RWPE1 (cell line): ENCODE measurements around the gene CSTPP1.
A peak's percentile ranks its signal among the peaks of the same experiment; 100 is the strongest.

Experiments used
- CTCF ChIA-PET: fragments of 350-600 bp; sonication (Branson Sonifier 250); formaldehyde crosslinking; extraction: SDS; loops from one replicate; lab custom pipeline; 2021; lab: Yijun Ruan, JAX
- POLR2A ChIA-PET: fragments of 400-600 bp; formaldehyde crosslinking; extraction: SDS; loops from one replicate; lab custom pipeline; 2020; ENCODE audit warnings: antibody characterized with exemption; ENCODE audit not compliant: low non-redundant PET; lab: Yijun Ruan, JAX
- DNase-seq: peaks from one replicate; pipeline ENCODE4 v3.0.0; 2012; ENCODE audit warnings: low spot score
- H3K27ac ChIP-seq: fragments of 450-650 bp; 2 replicates; pipeline ENCODE4 v1.5.1; 2017
- CTCF ChIP-seq: fragments of 450-650 bp; conservative IDR thresholded peaks from 2 replicates; pipeline ENCODE4 v1.5.1; 2017; ENCODE audit warnings: low read depth, mild to moderate bottlenecking

The CSTPP1 gene

GRCh38 chr11:46948378-46949131, 12.0 kb downstream of the CSTPP1 start:
- DNase-seq = peak; percentile 43
- ChIA-PET POLR2A (no interaction called here), CTCF (interaction anchor here (0.7 kb wide), 2 partner anchors 21 to 279 kb away, joined by 3 read pairs; no protein-coding TSS in a partner anchor)
- no peak for TF ChIP-seq CTCF
- no peak overlapping the region for H3K27ac ChIP-seq

GRCh38 chr11:46949297-46949696, 12.7 kb downstream of the CSTPP1 start:
- CTCF ChIA-PET = no interaction called here
- H3K27ac ChIP-seq = no peak overlapping the region
- DNase-seq = no peak
- POLR2A ChIA-PET = no interaction called here
- no peak for TF ChIP-seq CTCF

DNA sequence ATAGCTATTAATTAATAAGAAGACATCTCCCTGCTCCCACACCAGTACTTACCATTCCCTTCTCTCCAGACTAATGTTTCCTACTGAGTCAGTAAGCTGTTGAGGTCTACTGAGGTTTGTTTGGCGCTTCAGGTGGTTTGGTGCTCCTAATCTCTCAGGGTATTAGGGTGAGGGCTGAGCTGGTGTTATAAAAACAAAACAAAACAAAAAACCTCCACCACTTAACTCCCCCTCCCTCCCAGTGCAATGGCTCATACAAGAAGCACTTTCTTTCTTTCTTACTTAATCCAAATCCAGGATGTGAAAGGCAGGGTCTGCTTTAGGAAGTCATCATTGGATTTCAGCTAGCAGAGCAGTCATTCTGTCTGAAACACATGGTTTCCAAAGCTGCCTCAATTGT, 15.3 kb downstream of the CSTPP1 start:
- ChIA-PET POLR2A (no interaction called here), CTCF (no interaction called here)
- no peak for TF ChIP-seq CTCF
- no peak overlapping the region for H3K27ac ChIP-seq
- no peak for DNase-seq

DNA sequence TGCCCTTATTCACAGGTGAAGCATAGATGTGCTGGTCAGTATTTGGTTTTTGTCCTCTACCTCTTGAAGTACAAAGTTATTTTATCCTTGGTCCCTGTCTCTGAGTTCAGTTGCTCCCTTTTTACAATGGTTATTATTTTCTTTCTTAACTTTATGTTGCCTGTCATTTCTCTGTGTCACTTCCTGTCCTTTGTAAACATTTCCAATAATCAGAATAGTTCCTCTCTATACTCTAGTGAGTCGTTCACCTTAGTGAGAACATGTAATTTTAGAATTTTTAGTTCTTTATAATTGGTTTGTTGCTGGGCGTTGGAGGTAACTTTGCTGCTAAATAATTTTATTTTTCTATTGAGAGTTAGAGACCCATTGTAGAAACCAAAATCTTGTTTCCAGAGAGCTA, 16.0 kb downstream of the CSTPP1 start:
- no peak for TF ChIP-seq CTCF
- no peak for DNase-seq
- ChIA-PET POLR2A (no interaction called here), CTCF (no interaction called here)
- no peak overlapping the region for H3K27ac ChIP-seq

GRCh38 chr11:46953093-46953492, 16.5 kb downstream of the CSTPP1 start:
- ChIA-PET CTCF (interaction anchor here (0.6 kb wide), 1 partner anchor 34 kb away, joined by 4 read pairs; no protein-coding TSS in a partner anchor), POLR2A (no interaction called here)
- TF ChIP-seq CTCF = no peak
- H3K27ac ChIP-seq = no peak overlapping the region
- DNase-seq = no peak

- TF ChIP-seq CTCF = no peak
- ChIA-PET POLR2A (no interaction called here), CTCF (interaction anchor here (0.7 kb wide), 1 partner anchor 24 kb away, joined by 3 read pairs; no protein-coding TSS in a partner anchor)
- DNase-seq = no peak
- no peak overlapping the region for H3K27ac ChIP-seq
These were observed 22.2 kb downstream of the CSTPP1 start for GRCh38 chr11:46958777-46959176.
